Measurements from ENCODE around the gene FZD7.

FZD7 gene

DNA sequence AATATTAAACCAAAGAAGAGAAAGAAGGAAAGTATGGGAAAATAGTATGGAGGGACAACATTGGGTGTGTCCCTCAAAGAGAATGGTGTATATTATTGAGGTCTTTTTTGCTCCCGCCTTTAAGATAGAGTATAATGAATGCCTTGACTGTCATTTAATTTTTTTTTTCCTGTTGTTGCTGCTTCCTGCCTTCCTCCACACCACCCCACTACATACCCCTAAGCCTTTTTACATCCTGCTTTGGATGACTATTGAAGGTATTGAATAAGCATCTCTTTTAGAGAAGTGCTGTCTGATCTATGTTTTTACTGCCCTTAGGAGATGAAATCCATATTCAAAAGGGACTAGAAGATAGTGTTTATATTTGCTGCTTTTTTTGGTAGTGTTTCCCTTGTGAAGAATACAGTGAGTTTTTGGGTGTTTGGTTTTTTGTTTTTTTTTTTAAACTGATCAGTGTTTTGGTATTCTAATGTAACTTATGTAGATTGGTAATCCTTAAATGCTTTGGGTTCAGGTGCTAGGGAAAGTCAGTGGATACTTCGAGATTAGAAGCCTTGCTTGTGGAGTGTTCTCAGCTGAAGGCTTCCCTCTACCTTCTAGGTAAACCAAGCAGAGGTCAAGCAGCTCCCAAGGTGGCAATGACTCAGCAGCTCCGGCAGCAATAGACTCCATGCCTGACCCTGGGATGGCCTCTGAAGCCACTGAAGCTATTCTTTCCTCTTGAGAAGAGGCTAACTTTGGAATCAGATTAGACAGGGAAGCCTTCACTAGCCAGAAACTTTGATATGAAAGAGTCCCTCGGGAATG lies 5.0 kb downstream of the FZD7 start:
- DNase-seq: no peak

DNA sequence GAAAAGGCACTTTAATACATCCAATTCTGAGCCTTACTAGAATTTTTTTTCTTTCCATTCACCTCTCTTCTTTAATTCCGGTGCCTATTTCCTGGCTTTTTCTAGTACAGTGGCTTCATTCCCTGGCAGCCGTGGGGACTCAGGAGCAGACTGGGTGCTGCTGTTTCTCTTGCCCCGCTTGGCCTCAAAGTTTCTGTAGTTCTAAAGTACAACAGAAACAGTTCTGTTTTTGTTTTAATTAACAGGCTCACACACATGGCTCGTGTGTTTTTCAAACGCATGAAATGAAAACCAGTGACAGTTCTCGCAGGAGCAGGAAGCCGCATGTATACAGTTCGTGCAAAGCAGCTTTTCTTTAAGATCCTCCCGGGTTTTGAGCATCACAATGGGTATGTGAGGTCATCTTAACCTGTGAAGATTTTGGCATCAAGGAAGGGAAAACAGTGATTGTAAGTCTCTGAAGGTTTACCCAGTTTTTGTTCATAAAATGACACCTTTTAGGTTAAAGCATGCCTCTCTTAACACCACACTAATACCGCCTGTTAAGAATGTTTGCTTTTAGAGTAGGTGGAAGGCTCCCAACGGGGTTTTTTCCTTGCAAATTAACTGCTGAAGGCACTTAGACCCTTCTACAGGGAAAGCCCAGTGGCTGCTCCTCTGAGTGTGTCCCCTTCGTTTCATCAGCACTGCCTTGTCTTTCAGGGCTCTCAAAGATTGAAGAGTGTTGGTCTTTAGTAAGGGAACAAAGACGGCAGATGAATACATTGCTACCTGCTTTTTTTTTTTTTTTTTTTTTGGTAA lies 5.8 kb downstream of the FZD7 start:
- DNase-seq: no peak

- no peak for DNase-seq
Measured at GRCh38 chr2:202040079-202040844, 6.6 kb downstream of the FZD7 start.

DNA sequence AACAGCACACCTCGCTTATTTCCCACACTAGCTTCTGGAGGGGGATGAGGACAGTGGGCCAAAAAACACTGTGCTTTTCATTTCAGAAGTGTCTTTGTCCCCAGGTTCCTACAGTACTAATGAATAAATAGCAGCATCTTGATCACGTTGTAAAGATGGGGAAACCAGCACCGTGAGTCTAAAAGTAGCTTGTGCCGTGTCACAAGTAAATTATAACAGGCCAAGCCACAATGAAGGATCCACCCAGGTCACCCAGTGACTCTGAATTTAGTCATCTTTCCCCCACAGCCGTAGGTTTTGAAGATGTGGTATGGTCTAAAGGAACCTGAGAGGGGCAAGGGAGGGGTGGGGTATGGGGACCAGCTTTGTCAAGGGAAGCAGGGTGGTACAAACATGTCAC lies 8.8 kb downstream of the FZD7 start:
- DNase-seq: no peak

DNA sequence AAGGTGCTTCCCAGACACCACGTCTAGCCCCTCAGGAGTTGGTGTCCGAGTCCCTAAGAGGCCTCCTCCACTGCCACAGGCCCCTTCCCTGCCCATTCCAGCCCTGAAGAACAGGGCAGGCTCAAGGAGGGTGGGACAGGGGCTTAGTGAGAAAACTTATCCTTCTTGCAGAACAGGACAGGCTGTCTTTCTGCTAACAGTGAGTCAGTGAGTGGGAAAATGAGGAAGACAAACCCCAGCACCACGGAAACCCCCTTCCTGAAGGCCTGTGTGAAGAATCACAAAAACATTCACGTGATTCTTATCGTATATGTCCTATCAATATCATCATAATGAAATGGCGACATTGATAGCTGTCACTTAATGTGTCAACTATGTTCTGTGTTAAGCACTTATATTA lies 9.8 kb downstream of the FZD7 start:
- DNase-seq: peak; percentile 78

- DNase-seq: no peak
Measured at GRCh38 chr2:202044777-202045176, 11.1 kb downstream of the FZD7 start.

DNA sequence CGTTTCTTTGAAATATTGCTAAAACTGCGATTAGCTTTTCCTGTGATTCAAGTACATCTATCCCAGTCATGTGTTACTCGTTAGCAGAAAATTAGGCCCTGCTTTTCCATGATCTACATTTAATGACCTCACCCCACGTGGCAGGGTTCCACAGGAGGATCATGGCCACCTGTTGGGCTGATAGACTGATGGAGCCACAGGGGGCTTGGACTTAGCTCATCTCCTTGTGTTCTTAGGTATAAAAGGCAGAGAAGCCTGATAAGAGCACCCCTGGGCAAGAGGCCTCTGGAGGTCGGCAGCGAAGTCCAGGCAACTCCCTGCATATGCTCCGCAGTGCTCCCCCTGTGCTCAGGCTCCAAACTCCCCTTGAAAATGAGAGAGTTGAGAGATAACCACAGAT lies 12.9 kb downstream of the FZD7 start:
- no peak for DNase-seq

GRCh38 chr2:202049092-202049728 lies 15.6 kb downstream of the FZD7 start:
- no peak for DNase-seq

DNA sequence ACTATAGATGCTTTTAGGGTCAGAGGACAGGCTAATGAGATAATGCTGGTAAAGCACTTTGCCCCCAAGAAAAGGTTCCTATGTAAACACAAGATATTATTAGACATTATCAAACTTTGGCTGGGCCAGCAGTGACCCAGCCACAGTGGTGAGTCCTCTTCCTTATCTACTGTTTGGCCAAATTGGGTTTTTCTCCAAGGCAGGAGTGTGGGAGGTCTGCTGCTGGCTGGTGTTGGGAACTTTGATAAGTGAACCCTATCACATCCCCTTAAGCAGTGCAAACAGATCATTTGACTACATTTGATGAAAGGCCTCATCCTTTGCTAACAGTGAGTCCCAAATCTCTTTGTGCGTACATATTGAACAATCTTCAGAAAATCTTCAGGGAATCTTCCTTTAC lies 16.2 kb downstream of the FZD7 start:
- DNase-seq: no peak

DNA sequence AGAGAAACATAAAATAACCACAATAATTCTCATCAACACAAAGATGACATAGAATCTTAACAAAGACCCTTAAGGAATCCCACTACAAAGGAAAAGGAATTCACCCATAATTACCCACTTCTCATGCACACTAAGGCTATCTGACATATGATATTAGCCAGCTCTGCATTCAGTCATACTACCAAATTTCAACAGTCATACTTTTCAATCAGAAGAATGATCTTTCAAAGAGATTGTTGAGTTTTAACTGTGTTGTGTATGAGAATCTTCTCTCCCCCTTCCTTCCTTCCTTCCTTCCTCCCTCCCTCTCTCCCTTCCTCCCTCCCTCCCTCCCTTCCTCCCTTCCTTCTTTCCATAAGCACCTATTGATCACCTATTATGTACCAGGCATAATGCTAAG lies 17.0 kb downstream of the FZD7 start:
- no peak for DNase-seq

GRCh38 chr2:202051499-202052161 lies 18.0 kb downstream of the FZD7 start:
- DNase-seq: no peak

DNA sequence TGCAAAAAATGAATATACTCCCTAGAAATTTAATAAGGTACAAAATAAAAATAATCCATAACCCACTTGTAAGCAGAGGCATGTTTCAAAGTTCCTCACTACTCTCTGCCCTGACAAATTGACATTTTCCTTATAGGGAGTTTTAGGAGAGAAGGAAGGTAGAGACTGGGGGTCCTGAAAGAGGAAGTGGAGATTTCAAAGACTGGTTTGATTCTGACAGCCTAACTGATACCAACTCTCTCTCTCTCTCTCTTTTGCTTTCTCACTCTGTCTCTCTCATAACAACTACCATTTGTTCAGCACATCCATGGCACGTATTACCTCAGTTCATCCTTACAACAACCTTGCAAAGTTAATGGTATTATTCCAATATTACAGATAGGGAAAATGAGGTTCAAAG lies 18.6 kb downstream of the FZD7 start:
- DNase-seq: no peak

DNA sequence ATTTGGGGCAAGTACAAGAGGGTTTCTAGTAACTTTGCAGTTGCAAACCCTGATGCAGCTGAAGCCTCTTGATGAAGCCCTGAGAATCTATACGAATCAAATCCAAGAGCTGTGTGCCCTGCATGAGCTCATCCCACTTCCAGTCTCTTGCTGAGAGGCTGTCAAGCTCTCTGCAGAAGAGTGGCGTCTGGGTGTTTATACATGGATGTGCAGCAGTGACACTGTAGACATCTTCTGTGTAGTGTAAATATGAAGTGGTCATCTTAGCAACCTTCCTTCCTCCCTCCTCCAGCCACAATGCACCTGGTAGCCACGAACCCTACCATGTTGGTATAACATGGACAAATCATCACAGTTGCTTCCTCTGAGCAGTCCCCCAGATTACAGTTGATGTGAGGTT lies 21.0 kb downstream of the FZD7 start:
- no peak for DNase-seq

DNA sequence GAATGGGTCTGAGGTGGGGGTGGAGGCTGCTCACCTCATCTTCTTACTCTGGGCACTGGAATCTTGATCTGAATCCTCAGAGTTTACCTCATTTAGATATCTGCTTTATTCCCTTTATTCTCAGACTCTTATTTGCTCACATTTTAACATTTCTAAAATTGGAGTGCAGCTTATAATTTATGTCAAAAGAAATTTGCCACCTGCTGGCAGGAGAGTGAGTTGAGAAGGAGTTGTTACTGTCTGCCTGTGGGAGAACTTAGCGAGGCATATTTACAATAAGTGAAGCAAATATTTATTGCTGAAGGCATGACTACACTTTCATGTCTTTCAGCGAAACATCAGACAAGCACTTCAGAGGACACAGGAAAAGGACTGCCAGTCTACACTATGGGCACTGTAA lies 23.0 kb downstream of the FZD7 start:
- DNase-seq: no peak

- no peak for DNase-seq
Measured at GRCh38 chr2:202060218-202060617, 26.6 kb downstream of the FZD7 start.

DNA sequence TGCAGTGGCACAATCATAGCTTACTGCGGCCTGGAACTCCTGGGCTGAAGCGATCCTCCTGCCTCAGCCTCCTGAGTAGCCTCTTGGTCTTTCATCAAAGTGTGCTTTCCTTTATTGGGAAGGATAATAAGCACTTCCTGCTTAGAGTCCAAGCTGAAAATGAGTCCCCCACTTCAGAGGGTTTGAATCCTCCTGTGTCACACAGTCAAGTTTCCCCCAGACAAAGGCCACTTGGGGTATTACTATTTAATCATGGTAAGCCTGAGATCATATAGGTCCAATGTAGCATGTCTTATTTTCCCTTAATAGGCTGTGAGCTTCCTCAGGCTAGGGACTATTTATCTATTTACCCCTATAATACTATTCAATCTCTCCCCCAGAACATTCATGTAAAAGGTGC lies 28.0 kb downstream of the FZD7 start:
- DNase-seq: no peak

DNA sequence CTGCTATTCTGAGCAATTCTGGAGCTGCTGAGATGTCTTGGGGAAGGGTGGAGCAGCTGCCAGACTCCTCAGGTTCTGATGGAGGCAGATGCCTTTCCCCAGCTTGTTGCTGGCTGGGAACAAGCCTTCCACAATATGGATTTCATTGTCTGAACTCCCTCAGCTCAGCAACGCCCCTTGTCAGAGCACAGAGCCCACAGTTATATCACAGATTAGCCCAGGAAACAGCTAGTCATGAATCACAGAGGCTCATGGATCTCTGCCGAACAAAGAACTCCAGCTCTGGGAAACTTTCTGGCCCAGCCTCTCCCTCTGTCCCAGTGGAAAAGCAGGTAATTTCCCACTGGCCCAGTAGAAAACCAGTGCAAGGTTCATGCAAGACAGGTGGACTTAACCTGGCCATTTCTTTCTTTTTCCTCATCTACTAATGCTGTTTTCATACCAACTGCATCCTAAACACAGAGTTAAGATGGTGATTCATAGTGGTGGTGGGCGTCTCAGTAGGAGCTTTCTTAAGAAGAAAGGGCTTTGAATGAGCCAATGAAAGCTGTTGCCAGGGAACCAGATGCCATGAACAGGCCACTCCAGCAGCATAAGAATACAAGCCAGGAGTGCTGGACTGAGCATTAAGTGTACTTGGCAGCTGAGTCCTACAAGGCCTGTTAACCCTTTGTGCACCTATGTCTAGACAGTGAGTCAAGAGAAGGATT lies 30.7 kb downstream of the FZD7 start:
- peak; percentile 52 for DNase-seq

DNA sequence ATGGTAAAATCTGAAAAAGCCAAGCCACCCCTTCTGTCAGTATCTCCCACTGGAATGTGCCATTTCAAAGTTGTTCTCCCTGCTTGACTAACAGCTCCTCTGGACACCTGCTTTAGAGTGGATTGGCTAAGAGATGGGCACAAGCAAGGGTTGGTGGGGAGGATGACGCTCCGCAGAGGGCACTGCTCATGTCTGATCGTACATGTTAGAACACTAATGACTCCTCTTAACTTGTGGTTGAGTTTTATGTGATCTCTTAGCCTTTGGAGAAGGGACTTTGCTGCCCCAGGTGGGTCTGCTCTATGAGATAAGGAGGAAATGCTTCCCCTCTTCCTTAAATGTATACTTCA lies 31.2 kb downstream of the FZD7 start:
- no peak for DNase-seq

GRCh38 chr2:202065876-202066275 lies 32.2 kb downstream of the FZD7 start:
- DNase-seq: no peak

GRCh38 chr2:202066875-202067274 lies 33.2 kb downstream of the FZD7 start:
- no peak for DNase-seq

DNA sequence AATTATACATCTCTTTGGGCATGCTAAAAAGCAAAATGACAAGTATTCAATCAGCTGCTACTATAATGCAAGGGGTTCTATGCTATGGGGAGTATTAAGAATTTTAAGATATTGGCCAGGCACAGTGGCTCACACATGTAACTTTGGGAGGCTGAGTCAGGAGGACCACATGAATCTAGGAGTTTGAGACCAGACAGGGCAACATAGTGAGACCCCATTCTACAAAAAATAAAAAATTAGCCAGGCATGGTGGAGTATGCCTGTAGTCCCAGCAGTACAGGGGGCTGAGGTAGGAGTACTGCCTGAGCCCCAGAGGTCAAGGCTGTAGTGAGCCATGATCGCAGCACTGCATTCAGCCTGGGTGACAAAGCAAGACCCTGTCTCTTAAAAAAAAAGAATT lies 33.9 kb downstream of the FZD7 start:
- DNase-seq: no peak
